KMS-11 (cell line): ENCODE measurements around the gene NUAK2.

ENCODE experiments used
- H2AFZ ChIP-seq: fragments of 200-600 bp; sonication (generic); 2 replicates; pipeline ENCODE4 v1.6.1; 2016; ENCODE audit warnings: antibody characterized with exemption, mixed run types, low read depth
- H3K27ac ChIP-seq: fragments of 200-600 bp; sonication (generic); 2 replicates; pipeline ENCODE4 v1.6.1; 2016; ENCODE audit warnings: mild to moderate bottlenecking, mixed run types
- H3K27me3 ChIP-seq: fragments of 200-600 bp; sonication (generic); 2 replicates; pipeline ENCODE4 v1.6.1; 2017; ENCODE audit warnings: mild to moderate bottlenecking, low read depth, mixed run types, moderate library complexity; ENCODE audit not compliant: insufficient read depth
- H3K36me3 ChIP-seq: fragments of 200-600 bp; sonication (generic); 2 replicates; pipeline ENCODE4 v1.6.1; 2017; ENCODE audit warnings: mild to moderate bottlenecking, mixed run types; ENCODE audit not compliant: insufficient read depth
- H3K4me1 ChIP-seq: fragments of 200-600 bp; sonication (generic); 2 replicates; pipeline ENCODE4 v1.6.1; 2016; ENCODE audit warnings: mild to moderate bottlenecking, low read depth, mixed run types; ENCODE audit not compliant: poor library complexity, severe bottlenecking
- H3K4me2 ChIP-seq: fragments of 200-600 bp; sonication (generic); 2 replicates; pipeline ENCODE4 v1.7.0; 2016; ENCODE audit warnings: mild to moderate bottlenecking, mixed run types
- H3K4me3 ChIP-seq: fragments of 200-600 bp; sonication (generic); IDR thresholded peaks from 2 replicates; pipeline ENCODE4 v1.6.1; 2017; ENCODE audit warnings: low read depth, low read length, mixed read lengths; ENCODE audit not compliant: insufficient read depth
- H3K79me2 ChIP-seq: fragments of 200-600 bp; sonication (generic); 2 replicates; pipeline ENCODE4 v1.6.1; 2016; ENCODE audit warnings: low read depth, mixed run types; ENCODE audit not compliant: insufficient read depth
- H3K9ac ChIP-seq: fragments of 200-600 bp; sonication (generic); 2 replicates; pipeline ENCODE4 v1.6.1; 2016; ENCODE audit warnings: mild to moderate bottlenecking, mixed run types
- H4K20me1 ChIP-seq: fragments of 200-600 bp; sonication (generic); 2 replicates; pipeline ENCODE4 v1.6.1; 2016; ENCODE audit warnings: mild to moderate bottlenecking, mixed run types; ENCODE audit not compliant: insufficient read depth
- TF ChIP-seq, protein P1 (sequence below): fragments of 200-600 bp; sonication (generic); conservative IDR thresholded peaks from 2 replicates; pipeline ENCODE4 v1.6.1; 2017; ENCODE audit warnings: low read depth, mild to moderate bottlenecking, antibody characterized with exemption, low read length, moderate library complexity, mixed read lengths

Gene NUAK2

DNA sequence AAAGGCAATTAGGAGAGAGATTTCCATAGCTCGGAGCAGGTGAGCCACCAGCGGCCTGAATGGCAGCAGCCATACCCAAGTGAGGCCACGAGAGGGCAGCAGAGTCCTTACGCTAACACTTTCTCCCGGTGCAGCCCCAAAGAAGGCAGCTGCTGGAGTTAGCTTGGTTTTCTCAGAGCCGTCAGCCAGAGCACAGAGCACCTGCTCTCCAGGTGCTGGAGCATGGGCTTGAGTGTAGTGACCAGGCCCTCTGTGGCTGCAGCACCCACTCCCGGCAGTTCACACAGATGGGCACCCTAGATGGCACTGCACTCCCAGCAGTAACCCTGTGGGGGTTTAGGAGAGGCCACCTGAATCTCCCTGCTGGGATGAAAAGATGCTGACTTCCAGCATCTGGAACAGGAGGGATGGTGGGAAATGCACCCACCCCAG, 48.0 kb downstream of the NUAK2 start:
- Histone ChIP-seq H3K27me3 (no peaks in the 10 kb centered on the region), H3K4me1 (peaks cover 57% of the 10 kb centered on the region), H3K4me3 (no peak overlapping the region), H3K9ac (no peak overlapping the region), H3K4me2 (peak overlapping the region; percentile 49), H3K36me3 (no peaks in the 10 kb centered on the region), H2AFZ (no peak overlapping the region), H4K20me1 (no peaks in the 10 kb centered on the region), H3K79me2 (no peaks in the 10 kb centered on the region), H3K27ac (no peak overlapping the region)
- TF ChIP-seq, protein P1, sequence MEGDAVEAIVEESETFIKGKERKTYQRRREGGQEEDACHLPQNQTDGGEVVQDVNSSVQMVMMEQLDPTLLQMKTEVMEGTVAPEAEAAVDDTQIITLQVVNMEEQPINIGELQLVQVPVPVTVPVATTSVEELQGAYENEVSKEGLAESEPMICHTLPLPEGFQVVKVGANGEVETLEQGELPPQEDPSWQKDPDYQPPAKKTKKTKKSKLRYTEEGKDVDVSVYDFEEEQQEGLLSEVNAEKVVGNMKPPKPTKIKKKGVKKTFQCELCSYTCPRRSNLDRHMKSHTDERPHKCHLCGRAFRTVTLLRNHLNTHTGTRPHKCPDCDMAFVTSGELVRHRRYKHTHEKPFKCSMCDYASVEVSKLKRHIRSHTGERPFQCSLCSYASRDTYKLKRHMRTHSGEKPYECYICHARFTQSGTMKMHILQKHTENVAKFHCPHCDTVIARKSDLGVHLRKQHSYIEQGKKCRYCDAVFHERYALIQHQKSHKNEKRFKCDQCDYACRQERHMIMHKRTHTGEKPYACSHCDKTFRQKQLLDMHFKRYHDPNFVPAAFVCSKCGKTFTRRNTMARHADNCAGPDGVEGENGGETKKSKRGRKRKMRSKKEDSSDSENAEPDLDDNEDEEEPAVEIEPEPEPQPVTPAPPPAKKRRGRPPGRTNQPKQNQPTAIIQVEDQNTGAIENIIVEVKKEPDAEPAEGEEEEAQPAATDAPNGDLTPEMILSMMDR = peak; percentile 99

- Histone ChIP-seq H3K9ac (no peak overlapping the region), H3K27me3 (no peaks in the 10 kb centered on the region), H4K20me1 (no peaks in the 10 kb centered on the region), H2AFZ (no peak overlapping the region), H3K4me3 (no peak overlapping the region), H3K27ac (no peak overlapping the region), H3K36me3 (no peaks in the 10 kb centered on the region), H3K4me2 (no peak overlapping the region), H3K4me1 (peaks cover 53% of the 10 kb centered on the region), H3K79me2 (no peaks in the 10 kb centered on the region)
- TF ChIP-seq, protein P1 = no peak
Measured at GRCh38 chr1:205272536-205272935, 49.0 kb downstream of the NUAK2 start.

GRCh38 chr1:205271745-205272144, 49.8 kb downstream of the NUAK2 start:
- Histone ChIP-seq H3K4me3 (no peak overlapping the region), H3K79me2 (no peaks in the 10 kb centered on the region), H3K36me3 (no peaks in the 10 kb centered on the region), H3K27ac (no peak overlapping the region), H4K20me1 (no peaks in the 10 kb centered on the region), H3K4me1 (peaks cover 51% of the 10 kb centered on the region), H3K27me3 (no peaks in the 10 kb centered on the region), H3K4me2 (no peak overlapping the region), H2AFZ (no peak overlapping the region), H3K9ac (no peak overlapping the region)
- TF ChIP-seq, protein P1 = no peak

GRCh38 chr1:205271277-205271676, 50.3 kb downstream of the NUAK2 start:
- no peaks in the 10 kb centered on the region for H3K27me3 ChIP-seq
- no peaks in the 10 kb centered on the region for H3K79me2 ChIP-seq
- no peaks in the 10 kb centered on the region for H4K20me1 ChIP-seq
- no peak overlapping the region for H3K9ac ChIP-seq
- H3K4me3 ChIP-seq = no peak overlapping the region
- TF ChIP-seq, protein P1 = no peak
- H3K27ac ChIP-seq = no peak overlapping the region
- H3K4me1 ChIP-seq = peaks cover 51% of the 10 kb centered on the region
- H3K36me3 ChIP-seq = no peaks in the 10 kb centered on the region
- no peak overlapping the region for H3K4me2 ChIP-seq
- no peak overlapping the region for H2AFZ ChIP-seq
